Astrocyte of the spinal cord (primary cell): Measurements from ENCODE around the gene HSPH1.

ENCODE experiments used
- DNase-seq: peaks from one replicate; pipeline ENCODE4 v3.0.0; 2011; ENCODE audit warnings: low read depth, low spot score
- H3K4me3 ChIP-seq: 2 replicates; pipeline ENCODE4 v1.5.1; 2011; ENCODE audit warnings: low read depth, mild to moderate bottlenecking, low read length, moderate library complexity
- CTCF ChIP-seq: IDR thresholded peaks from 2 replicates; pipeline ENCODE4 v1.5.1; 2012; ENCODE audit warnings: low read depth, mild to moderate bottlenecking, low read length, inconsistent platforms
- in situ Hi-C: cut with HindIII; loops from 2 replicates; pipeline ENCODE4 v1.10.0; 2017; ENCODE audit warnings: low sequenced_read_pairs

The HSPH1 gene

DNA sequence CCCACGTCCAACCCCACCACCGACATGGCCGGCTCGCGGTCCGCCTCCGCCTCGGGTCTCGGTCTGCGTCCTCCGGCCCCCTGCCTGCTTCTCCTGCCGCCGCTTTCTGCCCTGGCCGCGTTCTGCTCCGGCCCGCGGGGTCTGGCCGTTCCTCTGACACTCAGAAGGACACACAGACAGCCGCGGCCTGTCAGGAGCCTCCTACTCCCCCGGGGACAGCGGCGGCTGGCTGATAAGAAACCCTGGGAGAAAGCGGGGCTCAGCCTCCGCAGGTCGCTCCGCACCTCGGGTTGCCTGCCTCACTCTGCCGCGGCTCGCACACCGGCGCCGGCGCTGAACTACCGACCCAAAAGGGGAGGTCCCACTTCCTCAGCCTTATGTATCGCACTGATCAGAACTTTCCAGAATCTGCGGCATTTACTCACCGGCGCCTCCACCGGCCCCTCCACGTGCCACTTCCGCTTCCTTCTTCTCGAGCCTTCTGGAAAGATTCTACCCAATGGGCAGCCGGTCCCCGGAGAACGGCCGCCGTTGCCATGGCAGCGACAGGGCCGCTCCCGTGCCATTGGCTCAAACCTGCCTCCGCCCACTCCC lies at the start of gene HSPH1:
Gene HSPH1 (minus strand): TSS at position 348 of the 594 bp plus-strand sequence. CDS start 322 bp downstream, at position 26.
- peak within 1 kb of the TSS; percentile 90 for H3K4me3 ChIP-seq
- in situ Hi-C loops = no loop called here
- peak; percentile 99 for DNase-seq
- TF ChIP-seq CTCF = peak; percentile 32

DNA sequence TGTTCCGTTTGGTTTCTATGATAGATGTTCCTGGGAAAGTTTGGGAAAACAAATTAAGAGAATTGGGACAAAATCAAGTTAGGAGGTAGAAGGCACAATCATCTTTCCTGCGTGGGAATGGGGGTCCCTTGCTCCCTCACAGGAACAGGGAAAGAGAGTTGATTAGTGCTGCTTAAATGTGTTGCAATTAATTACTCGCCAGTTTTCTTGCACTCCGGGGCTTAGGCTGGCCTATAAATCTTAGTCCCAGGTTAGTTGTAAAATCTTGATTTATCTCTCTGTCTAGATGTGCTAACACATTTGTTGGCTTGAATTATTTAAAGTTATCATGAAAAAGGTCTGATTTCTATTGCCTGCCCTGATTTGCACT lies 48.1 kb upstream of the HSPH1 start:
- in situ Hi-C loops = no loop called here
- H3K4me3 ChIP-seq = no peak overlapping the region
- DNase-seq = no peak
- TF ChIP-seq CTCF = no peak

DNA sequence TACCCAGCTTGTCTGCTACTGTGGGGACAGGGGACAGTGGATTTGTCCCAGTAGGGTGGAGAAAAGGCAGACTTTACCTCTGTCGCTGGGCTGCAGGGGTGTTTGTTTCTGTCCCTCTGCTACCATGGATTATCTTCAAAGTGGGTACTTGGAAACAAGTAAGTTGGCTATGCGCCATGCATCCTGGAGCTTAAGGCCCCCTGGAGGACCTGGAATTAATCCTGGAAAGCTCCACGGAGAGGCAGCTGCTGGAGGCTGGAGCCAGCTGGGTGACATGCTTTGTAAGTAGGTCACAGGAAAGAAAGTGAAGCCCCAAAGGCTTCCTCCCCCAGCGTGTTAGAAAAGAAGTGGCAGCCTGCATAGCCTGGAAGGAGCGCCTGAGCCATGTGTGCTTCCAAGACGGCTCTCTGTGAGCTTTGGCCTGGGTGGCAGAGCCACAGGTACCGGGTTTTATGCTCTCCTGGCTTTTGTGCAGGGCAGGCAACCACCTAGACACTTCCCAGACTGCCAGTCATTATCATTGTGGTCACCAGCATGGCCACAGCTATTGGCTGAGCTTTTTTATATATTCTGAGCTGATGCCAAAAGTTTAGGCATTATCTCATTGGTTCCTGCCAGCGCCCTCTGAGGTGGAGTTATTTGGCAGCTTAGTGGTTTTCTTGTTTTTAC lies 47.6 kb upstream of the HSPH1 start:
- DNase-seq = peak; percentile 63
- H3K4me3 ChIP-seq = no peak overlapping the region
- in situ Hi-C loops = no loop called here
- no peak for TF ChIP-seq CTCF

DNA sequence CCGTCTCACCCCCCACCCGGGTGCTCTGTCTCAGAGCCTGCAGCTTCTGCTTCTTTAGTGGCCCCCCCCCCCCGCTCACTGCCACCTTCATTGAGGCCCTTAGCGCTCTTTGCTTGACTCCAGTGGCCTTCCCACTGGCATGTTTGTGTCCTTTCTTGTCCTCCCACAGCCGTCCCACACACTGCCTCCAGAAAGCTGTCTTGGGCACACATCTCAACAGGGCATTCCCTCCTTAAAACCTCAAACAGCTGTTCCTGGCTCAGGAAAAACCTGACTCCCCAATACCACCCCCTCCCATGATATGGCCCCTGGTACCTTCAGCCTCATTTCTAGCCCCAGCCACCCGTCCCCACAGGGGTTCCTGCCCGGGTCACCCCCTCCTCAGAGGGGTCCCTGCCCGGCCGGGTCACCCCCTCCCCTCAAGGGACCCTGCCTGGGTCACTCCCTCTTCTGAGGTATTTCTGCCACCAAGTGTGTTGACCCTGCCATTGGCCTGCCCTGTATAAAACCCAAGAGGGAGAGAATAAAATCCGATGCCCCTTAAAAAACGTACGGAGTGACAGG lies 46.9 kb upstream of the HSPH1 start:
- H3K4me3 ChIP-seq = no peak overlapping the region
- no peak for TF ChIP-seq CTCF

GRCh38 chr13:31207661-31208552 lies 46.2 kb upstream of the HSPH1 start:
- DNase-seq = peak; percentile 72
- no peak overlapping the region for H3K4me3 ChIP-seq
- in situ Hi-C loops = no loop called here
- TF ChIP-seq CTCF = no peak

More for the DNA sequence above, 46.9 kb upstream of the HSPH1 start:
- no peak for DNase-seq
- in situ Hi-C loops = no loop called here

GRCh38 chr13:31204592-31204991 lies 42.9 kb upstream of the HSPH1 start:
- DNase-seq = peak; percentile 43
- H3K4me3 ChIP-seq = no peak overlapping the region
- in situ Hi-C loops = no loop called here
- no peak for TF ChIP-seq CTCF
